Measurements from ENCODE around the gene ARHGAP22.

Gene ARHGAP22

GRCh38 chr10:48552946-48553564, 51.8 kb downstream of the ARHGAP22 start:
- no peak for DNase-seq (ENCODE audit: low read depth in 2 of 2)

GRCh38 chr10:48551861-48552591, 52.8 kb downstream of the ARHGAP22 start:
- DNase-seq (ENCODE audit: low read depth in 2 of 2), result peak in 1 of 2 donors; percentile 7

DNA sequence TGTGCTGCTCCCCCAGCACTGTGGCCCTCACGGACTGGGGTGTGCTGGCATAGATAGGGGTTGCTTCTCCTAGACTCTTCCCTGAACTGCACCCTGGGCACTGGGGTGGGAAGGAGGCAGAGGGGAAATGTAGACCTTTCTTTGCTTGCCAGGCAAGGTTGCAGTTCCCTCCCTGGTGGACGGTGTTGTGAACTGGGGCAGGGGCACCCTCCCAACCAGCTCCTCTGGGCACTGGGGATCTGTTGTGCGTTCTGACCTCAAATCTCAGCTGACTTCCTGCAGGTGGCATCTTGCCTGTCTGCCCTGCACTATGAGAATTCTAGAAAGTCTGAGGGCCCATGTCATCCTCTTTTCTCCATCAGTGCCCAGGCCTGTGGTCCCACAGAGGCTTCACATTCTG, 53.9 kb downstream of the ARHGAP22 start:
- DNase-seq (ENCODE audit: low read depth in 2 of 2), result no peak

- DNase-seq (ENCODE audit: low read depth in 2 of 2), result no peak
Observed at GRCh38 chr10:48550071-48550691, 54.7 kb downstream of the ARHGAP22 start.

DNA sequence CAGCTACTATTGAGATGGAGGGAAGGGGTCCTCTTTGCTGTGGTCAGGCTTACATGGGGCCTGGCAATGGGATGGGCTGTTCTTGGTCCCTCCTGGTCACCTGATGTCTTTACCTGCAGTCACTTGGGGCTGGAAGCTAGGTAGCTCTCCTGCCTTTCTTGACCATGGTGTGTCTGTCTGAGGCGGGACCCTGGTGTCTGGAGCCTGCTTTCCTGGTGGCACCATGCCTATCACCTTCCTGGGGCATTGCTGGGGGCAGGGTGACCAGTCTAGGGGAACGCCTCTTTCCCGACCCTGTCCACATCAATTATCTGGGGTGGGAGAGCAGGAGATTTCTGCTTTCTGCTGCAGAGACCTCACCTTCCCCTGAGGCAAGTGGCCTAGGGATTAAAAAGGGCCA, 55.6 kb downstream of the ARHGAP22 start:
- no peak for DNase-seq (ENCODE audit: low read depth in 2 of 2)

DNA sequence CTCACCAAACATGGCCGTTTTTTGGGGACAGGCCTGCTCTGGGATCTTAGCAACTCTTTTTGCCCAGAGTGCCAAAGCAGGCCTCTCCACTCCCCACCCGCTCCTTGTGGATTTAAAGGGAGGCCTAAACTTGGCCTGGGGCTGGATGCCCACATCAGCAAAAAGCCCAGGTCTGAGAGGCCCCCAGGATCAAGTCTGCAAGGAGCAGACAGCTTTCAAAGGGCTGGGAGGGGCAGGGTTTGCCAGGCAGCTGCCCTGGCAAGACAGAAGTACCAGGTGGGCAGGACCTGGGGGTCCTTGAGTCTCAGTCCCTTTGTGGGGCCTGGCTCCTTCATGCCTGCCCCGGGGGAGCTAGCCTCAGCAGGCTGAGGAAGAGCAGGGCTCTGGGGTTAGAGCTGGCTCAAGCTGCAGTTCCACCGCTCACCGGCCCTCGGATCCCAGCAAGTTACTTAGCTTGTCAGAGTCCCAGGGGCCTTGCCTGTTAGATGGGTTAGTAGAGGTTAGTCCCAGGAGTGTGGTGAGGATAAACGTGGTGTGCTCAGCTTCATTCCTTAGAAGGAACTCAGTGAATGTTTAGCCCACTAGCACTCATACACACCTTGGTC, 56.2 kb downstream of the ARHGAP22 start:
- no peak for DNase-seq (ENCODE audit: low read depth in 2 of 2)

GRCh38 chr10:48547981-48548380, 56.9 kb downstream of the ARHGAP22 start:
- DNase-seq (ENCODE audit: low read depth in 2 of 2), result no peak

- DNase-seq (ENCODE audit: low read depth in 2 of 2), result no peak
Observed at GRCh38 chr10:48547061-48547895, 57.6 kb downstream of the ARHGAP22 start.

DNA sequence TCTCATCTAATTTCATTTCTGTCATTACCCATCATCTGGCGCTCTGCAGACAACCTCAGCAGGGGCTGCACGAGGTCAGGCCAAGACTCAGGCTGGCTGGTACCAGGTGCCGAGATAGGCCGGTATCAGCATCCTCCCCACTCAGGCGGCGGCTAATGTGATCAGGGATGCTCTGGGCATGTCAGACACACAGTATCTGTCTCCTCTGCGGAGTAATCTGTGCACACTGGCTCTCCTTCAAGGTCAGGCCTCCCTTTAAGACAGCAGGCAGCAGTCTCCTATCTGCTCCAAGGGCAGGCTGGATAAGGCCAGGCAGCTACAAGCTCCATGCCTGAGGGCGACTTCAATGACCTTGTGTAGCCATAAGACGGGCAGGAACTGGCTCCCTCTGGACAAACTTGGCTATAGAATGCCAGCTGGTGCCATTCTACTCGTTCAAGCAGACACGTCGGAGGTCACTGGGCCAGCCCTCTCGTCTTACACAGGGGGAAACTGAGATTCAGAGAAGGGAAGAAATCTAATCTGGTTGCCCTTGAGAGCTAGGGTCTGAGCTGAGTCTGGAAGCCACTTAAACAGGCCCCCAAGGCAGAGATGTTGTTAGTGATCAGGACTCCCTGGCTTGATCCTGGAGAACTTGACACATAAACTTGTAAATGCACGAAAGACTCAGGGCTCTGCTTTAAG, 59.3 kb downstream of the ARHGAP22 start:
- no peak for DNase-seq (ENCODE audit: low read depth in 2 of 2)

GRCh38 chr10:48543182-48543844, 61.6 kb downstream of the ARHGAP22 start:
- DNase-seq (ENCODE audit: low read depth in 2 of 2), result no peak

DNA sequence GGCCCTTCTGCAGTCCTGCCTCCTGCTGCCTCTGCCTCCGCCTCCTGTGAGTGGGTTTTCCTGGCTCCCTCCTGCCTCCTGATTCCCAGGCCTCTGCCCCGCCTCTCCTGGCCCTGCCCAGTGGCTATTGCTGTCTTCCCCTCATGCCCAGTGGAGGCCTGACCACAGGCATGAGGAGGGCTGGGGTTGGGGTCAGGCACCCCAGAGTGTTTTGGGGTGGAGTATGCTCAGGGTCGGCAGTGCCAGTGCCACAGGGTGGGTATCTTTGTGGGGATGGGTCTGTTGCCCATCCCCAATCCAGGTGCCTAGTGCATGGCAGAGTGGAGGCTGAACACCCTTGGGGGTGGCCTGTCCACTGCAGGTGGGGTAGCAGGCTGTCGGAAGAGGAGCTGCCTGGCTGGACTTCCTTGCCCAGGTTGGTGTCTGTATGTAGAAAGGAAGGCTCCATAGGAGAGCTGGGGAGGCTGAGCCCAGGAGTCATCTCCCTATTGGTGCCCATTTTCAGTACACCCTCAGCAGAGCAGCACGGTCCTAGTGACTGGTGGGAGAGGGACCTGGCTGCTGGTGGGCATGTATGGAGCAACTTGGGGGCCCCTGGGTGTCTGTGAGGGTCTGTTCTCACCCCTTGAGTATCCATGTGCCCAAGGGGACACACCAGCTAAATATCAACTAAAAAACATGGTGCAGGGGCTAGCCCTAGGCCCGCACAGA, 62.2 kb downstream of the ARHGAP22 start:
- no peak for DNase-seq (ENCODE audit: low read depth in 2 of 2)

DNA sequence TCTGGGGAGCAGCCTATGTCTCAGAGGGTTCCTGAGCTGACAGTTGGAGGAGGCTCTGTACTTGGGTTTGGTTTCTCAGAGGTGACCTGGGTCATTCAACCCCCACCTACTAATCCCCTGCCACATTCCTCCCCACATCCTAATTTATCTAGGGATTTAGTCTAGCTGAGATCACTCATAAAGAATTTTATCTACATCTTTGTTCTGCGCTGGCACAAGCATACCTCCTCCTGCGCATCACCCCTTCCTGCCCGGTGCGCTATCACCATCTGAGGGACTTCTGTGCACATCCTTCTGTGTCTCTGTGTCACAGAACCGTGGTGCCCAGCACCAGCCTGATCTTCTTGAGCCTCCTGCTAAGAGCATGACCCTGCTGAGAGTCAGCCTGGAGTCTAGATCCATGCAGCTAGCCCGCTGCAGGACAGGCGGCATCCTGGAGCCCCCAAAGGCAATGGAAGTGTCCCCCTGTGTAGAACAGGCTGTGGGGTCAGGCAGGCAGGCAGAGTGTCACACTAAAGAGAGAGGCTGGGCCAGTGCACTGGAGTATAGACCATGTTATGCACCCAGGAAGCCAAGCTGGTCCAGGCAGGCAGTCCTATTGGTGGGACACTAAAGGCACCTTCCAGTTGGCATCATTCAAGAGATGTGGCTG, 63.6 kb downstream of the ARHGAP22 start:
- DNase-seq (ENCODE audit: low read depth in 2 of 2), result no peak

GRCh38 chr10:48538611-48539010, 66.3 kb downstream of the ARHGAP22 start:
- no peak for DNase-seq (ENCODE audit: low read depth in 2 of 2)

- no peak for DNase-seq (ENCODE audit: low read depth in 2 of 2)
Observed at GRCh38 chr10:48536916-48537890, 67.7 kb downstream of the ARHGAP22 start.

DNA sequence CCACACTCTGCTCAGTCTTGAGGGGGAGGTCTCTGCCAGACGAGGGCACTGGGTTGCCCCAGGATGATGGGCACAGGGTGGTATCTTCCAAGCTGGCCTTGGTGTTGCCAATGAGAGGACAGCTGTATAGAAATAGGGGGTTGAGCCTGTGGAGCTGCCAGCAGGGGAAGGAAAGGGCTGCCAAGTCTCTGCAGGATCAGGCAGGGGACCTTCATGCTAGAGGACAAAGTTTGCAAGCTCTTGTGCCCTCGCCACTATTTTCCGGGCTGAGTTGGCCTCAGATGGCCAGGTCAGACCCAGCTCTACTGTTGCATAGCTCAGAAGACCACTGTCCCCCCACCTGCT, 68.7 kb downstream of the ARHGAP22 start:
- no peak for DNase-seq (ENCODE audit: low read depth in 2 of 2)

- DNase-seq (ENCODE audit: low read depth in 2 of 2), result no peak
Observed at GRCh38 chr10:48535416-48536155, 69.3 kb downstream of the ARHGAP22 start.

DNA sequence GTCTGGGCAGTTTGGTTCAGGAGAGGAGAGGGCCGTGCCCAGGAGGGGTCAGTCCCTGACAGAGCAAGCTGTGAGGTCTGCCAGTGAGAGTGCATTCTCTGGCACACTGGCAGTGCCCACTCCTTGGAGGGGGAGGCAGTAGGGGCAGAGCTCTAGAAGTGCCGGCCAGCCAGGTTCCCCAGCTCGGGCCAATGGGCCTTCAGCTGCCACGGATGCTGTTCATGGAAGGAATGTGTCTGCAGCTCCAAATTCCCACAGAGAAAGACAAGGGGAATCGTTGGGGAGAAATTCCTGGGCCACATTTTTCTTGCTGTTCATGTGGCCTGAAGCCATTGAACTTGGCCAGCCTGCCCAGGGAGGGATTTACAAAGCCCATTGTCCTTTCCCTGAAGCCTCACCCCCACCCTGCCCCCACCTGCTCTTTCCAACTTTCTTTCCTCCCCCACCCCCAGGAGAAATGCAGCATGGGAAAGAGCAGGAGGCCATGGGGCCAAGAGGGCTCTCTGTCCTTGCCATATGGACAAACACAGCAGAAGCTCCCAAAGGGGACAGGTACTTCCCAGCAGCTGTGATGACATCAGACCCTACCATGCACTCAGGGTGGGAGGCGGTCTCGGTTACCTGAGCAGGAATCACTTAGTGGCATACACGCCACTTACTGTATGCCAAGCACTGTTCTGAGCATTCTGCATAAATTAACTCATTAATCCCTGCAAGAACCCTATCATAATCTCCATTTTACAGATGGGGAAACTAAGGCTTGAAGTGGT, 70.7 kb downstream of the ARHGAP22 start:
- DNase-seq (ENCODE audit: low read depth in 2 of 2), result no peak

Data from activated CD4-positive, alpha-beta T cell treated with anti-CD3 and anti-CD28 coated beads for 24 hours (primary cell).